CD4-positive, alpha-beta T cell treated with Interferon gamma for 1 hour (primary cell): ENCODE results near the gene APOL3.
"Not testable (repeated sequence)": the region's sequence is repeated elsewhere in the genome, so short reads cannot be mapped to it uniquely, and the experiment has no call there.

Source experiments
- DNase-seq: peaks from one replicate; pipeline ENCODE4 v3.0.0-alpha.2; 2020

APOL3 gene

GRCh38 chr22:36192542-36192941 is 32.0 kb upstream of the APOL3 start:
- no peak for DNase-seq

GRCh38 chr22:36191106-36191836 is 30.7 kb upstream of the APOL3 start:
- DNase-seq = no peak

GRCh38 chr22:36187862-36188261 is 27.3 kb upstream of the APOL3 start:
- DNase-seq = not testable (repeated sequence)

GRCh38 chr22:36185828-36186624 is 25.5 kb upstream of the APOL3 start:
- no peak for DNase-seq

- DNase-seq = no peak
These were observed 24.0 kb upstream of the APOL3 start for GRCh38 chr22:36184433-36185025.

GRCh38 chr22:36183446-36183845 is 22.9 kb upstream of the APOL3 start:
- DNase-seq = no peak

GRCh38 chr22:36182857-36183256 is 22.3 kb upstream of the APOL3 start:
- DNase-seq = no peak

GRCh38 chr22:36182056-36182455 is 21.5 kb upstream of the APOL3 start:
- no peak for DNase-seq

- no peak for DNase-seq
These were observed 20.4 kb upstream of the APOL3 start for GRCh38 chr22:36180928-36181327.

GRCh38 chr22:36180038-36180880 is 19.7 kb upstream of the APOL3 start:
- peak; percentile 77 for DNase-seq

GRCh38 chr22:36177160-36177559 is 16.6 kb upstream of the APOL3 start:
- DNase-seq = no peak

GRCh38 chr22:36175892-36176291 is 15.3 kb upstream of the APOL3 start:
- DNase-seq = no peak

GRCh38 chr22:36171941-36172340 is 11.4 kb upstream of the APOL3 start:
- no peak for DNase-seq

GRCh38 chr22:36166518-36167220 is 6.1 kb upstream of the APOL3 start:
- DNase-seq = no peak

GRCh38 chr22:36166086-36166485 is 5.5 kb upstream of the APOL3 start:
- no peak for DNase-seq

GRCh38 chr22:36165141-36165540 is 4.6 kb upstream of the APOL3 start:
- DNase-seq = no peak

GRCh38 chr22:36164621-36165020 is 4.1 kb upstream of the APOL3 start:
- DNase-seq = no peak

- DNase-seq = no peak
These were observed 2.9 kb upstream of the APOL3 start for GRCh38 chr22:36163497-36163896.

GRCh38 chr22:36162127-36163034 is 1.8 kb upstream of the APOL3 start:
- DNase-seq = peak; percentile 53

GRCh38 chr22:36161793-36162126 is 1.2 kb upstream of the APOL3 start:
- DNase-seq = not testable (repeated sequence)
